NB4 (cell line): Measurements from ENCODE around the gene CCDC97.

Experiments
- DNase-seq: peaks from one replicate; pipeline ENCODE4 v3.0.0; 2010; ENCODE audit warnings: low read depth
- H3K4me3 ChIP-seq: one replicate; pipeline ENCODE4 v1.5.1; 2011; ENCODE audit warnings: mild to moderate bottlenecking, low read depth, low read length, moderate library complexity
- CTCF ChIP-seq: IDR thresholded peaks from one replicate; pipeline ENCODE4 v1.5.1; 2012; ENCODE audit warnings: low read depth, low read length
- MAX ChIP-seq: IDR thresholded peaks from 2 replicates; pipeline ENCODE4 v1.6.1; 2011; ENCODE audit warnings: low read depth, low read length
- MYC ChIP-seq: IDR thresholded peaks from 2 replicates; pipeline ENCODE4 v1.6.1; 2011; ENCODE audit warnings: low read depth, low read length
- POLR2A ChIP-seq: IDR thresholded peaks from 2 replicates; pipeline ENCODE4 v1.6.1; 2011; ENCODE audit warnings: mild to moderate bottlenecking; ENCODE audit not compliant: insufficient read length; ENCODE audit errors: extremely low read depth

CCDC97 gene

GRCh38 chr19:41310033-41310831 is at the start of gene CCDC97:
Gene CCDC97 (plus strand): TSS chr19:41310172. CDS start chr19:41310311, 139 bp downstream.
- TF ChIP-seq MAX, result no peak
- peak; percentile 36 for TF ChIP-seq POLR2A
- TF ChIP-seq CTCF, result no peak
- peak; percentile 65; the same call in 1 of the 2 replicates for TF ChIP-seq MYC
- H3K4me3 ChIP-seq, result peak within 1 kb of the TSS; percentile 92
- peak; percentile 81 for DNase-seq

GRCh38 chr19:41261474-41262190 is 48.3 kb upstream of the CCDC97 start:
- TF ChIP-seq CTCF (no peak), MAX (no peak), MYC (no peak), POLR2A (no peak)
- no peak for DNase-seq
- H3K4me3 ChIP-seq, result peak overlapping the region; percentile 34

- no peak for TF ChIP-seq CTCF
- peak; percentile 64 for TF ChIP-seq POLR2A
- H3K4me3 ChIP-seq, result peak overlapping the region; percentile 91
- DNase-seq, result peak; percentile 51
Measured at GRCh38 chr19:41263042-41263849, 46.7 kb upstream of the CCDC97 start.

- H3K4me3 ChIP-seq, result peak within 1 kb of the TSS; percentile 91
- peak; percentile 71 for TF ChIP-seq MAX
- TF ChIP-seq CTCF, result no peak
- peak; percentile 84 for TF ChIP-seq MYC
Measured at GRCh38 chr19:41263850-41264580, 46.0 kb upstream of the CCDC97 start, which contains the start of gene HNRNPUL1. Gene HNRNPUL1 (plus strand): TSS chr19:41264372. CDS start chr19:41264504, 132 bp downstream.

GRCh38 chr19:41264581-41265394 is 45.2 kb upstream of the CCDC97 start:
- TF ChIP-seq POLR2A (no peak), MAX (no peak), CTCF (no peak), MYC (no peak)
- peak overlapping the region; percentile 79 for H3K4me3 ChIP-seq
- peak; percentile 73 for DNase-seq

More at GRCh38 chr19:41263850-41264580, 46.0 kb upstream of the CCDC97 start, which contains the start of gene HNRNPUL1:
- DNase-seq, result peak; percentile 98
